Activated CD4-positive, alpha-beta T cell treated with anti-CD3 and anti-CD28 coated beads for 36 hours (primary cell): ENCODE measurements around the gene SLC22A5. TPM values are rescaled to one million over a fixed set of nuclear protein-coding genes. Genes with fewer than 3 reads are reported as not detected.
A peak's percentile ranks its signal among the peaks of the same experiment; 100 is the strongest.

ENCODE experiments used
- ATAC-seq: fragments of 200-7000 bp; cut with Tn5 transposase; one replicate; pipeline ENCODE4 v1.10.0; 2021; ENCODE audit warnings: mild to moderate bottlenecking, moderate library complexity
- CTCF ChIA-PET: fragments of 350-600 bp; sonication (Branson Sonifier 250); formaldehyde crosslinking; loops from one replicate; lab custom pipeline; 2021; ENCODE audit warnings: antibody characterized with exemption; lab: Charles Lee
- POLR2A ChIA-PET: fragments of 350-600 bp; sonication (Branson Sonifier 250); formaldehyde crosslinking; loops from one replicate; lab custom pipeline; 2021; ENCODE audit warnings: antibody characterized with exemption, inconsistent platforms; lab: Charles Lee
- DNase-seq: peaks from one replicate; pipeline ENCODE4 v3.0.0-alpha.2; 2020
- H3K27ac Mint-ChIP-seq: one replicate; pipeline ENCODE4 v1.8.0; 2021; ENCODE audit warnings: mixed read lengths
- H3K27me3 Mint-ChIP-seq: one replicate; pipeline ENCODE4 v1.8.0; 2021; ENCODE audit warnings: mixed read lengths
- H3K36me3 Mint-ChIP-seq: one replicate; pipeline ENCODE4 v1.8.0; 2021; ENCODE audit warnings: low read depth, mixed read lengths
- H3K4me1 Mint-ChIP-seq: one replicate; pipeline ENCODE4 v1.8.0; 2021; ENCODE audit warnings: mixed read lengths
- H3K4me3 Mint-ChIP-seq: one replicate; pipeline ENCODE4 v1.8.0; 2021; ENCODE audit warnings: mild to moderate bottlenecking, moderate library complexity, mixed read lengths
- H3K9me3 Mint-ChIP-seq: one replicate; pipeline ENCODE4 v1.8.0; 2021; ENCODE audit warnings: low read depth, mixed read lengths
- intact Hi-C, 2 experiments: fragments of 100-400 bp; cut with DNase I in 1 of 2; cut with micrococcal nuclease in 1 of 2; formaldehyde crosslinking; loops; one replicate each; pipeline versions ENCODE4 v1.14.2 to v1.15.1; 2022 to 2024; cut with DNase I, micrococcal nuclease
- total RNA-seq, 2 experiments: library from RNA; stranded (reverse); gene quantifications; one replicate each; pipeline ENCODE4 v1.2.3, GENCODE V29; 2021

SLC22A5 gene
- total RNA-seq, 2 experiments from 2014 or later: 3.7 to 4.9 TPM

- H3K9me3 Mint-ChIP-seq: no peaks in the 10 kb centered on the region
Observed at GRCh38 chr5:132378580-132378979, 9.1 kb downstream of the SLC22A5 start.

GRCh38 chr5:132380047-132380446, 10.5 kb downstream of the SLC22A5 start:
- POLR2A ChIA-PET: no interaction called here
- no peak overlapping the region for H3K27ac Mint-ChIP-seq
- intact Hi-C loops: no loop called here

More at GRCh38 chr5:132378580-132378979, 9.1 kb downstream of the SLC22A5 start:
- Mint-ChIP-seq H3K4me3 (no peak overlapping the region), H3K27ac (no peak overlapping the region), H3K4me1 (no peaks in the 10 kb centered on the region), H3K36me3 (peaks cover 2% of the 10 kb centered on the region), H3K27me3 (no peaks in the 10 kb centered on the region)
- ATAC-seq (no peak), DNase-seq (no peak)
- intact Hi-C loops: no loop called here
- ChIA-PET CTCF (interaction anchor here (0.6 to 19.4 kb wide), 7 partner anchors 67 to 198 kb away, joined by 3 to 308 read pairs (median 3); no protein-coding TSS in a partner anchor), POLR2A (no interaction called here)

GRCh38 chr5:132380741-132381140, 11.2 kb downstream of the SLC22A5 start:
- no peak for ATAC-seq

More at GRCh38 chr5:132380047-132380446, 10.5 kb downstream of the SLC22A5 start:
- ATAC-seq (no peak), DNase-seq (no peak)
- no peaks in the 10 kb centered on the region for H3K27me3 Mint-ChIP-seq
- no peaks in the 10 kb centered on the region for H3K36me3 Mint-ChIP-seq
- no peak overlapping the region for H3K4me3 Mint-ChIP-seq
- no peaks in the 10 kb centered on the region for H3K9me3 Mint-ChIP-seq
- peaks cover 1% of the 10 kb centered on the region for H3K4me1 Mint-ChIP-seq
- CTCF ChIA-PET: interaction anchor here (0.7 to 19.4 kb wide), 3 partner anchors 12 to 182 kb away, joined by 3 to 308 read pairs (median 3); no protein-coding TSS in a partner anchor

GRCh38 chr5:132381614-132382013, 12.1 kb downstream of the SLC22A5 start:
- ATAC-seq: no peak
- intact Hi-C loops: no loop called here
- DNase-seq: no peak
- H3K4me1 Mint-ChIP-seq: peaks cover 15% of the 10 kb centered on the region
- H3K36me3 Mint-ChIP-seq: no peaks in the 10 kb centered on the region
- no peaks in the 10 kb centered on the region for H3K27me3 Mint-ChIP-seq
- H3K4me3 Mint-ChIP-seq: no peak overlapping the region
- no peaks in the 10 kb centered on the region for H3K9me3 Mint-ChIP-seq
- no peak overlapping the region for H3K27ac Mint-ChIP-seq
- CTCF ChIA-PET: interaction anchor here (1.0 to 19.4 kb wide), 2 partner anchors 121 to 128 kb away, joined by 3 to 308 read pairs; no protein-coding TSS in a partner anchor
- POLR2A ChIA-PET: no interaction called here

More at GRCh38 chr5:132380741-132381140, 11.2 kb downstream of the SLC22A5 start:
- Mint-ChIP-seq H3K4me1 (peaks cover 8% of the 10 kb centered on the region), H3K36me3 (no peaks in the 10 kb centered on the region), H3K27me3 (no peaks in the 10 kb centered on the region), H3K4me3 (no peak overlapping the region), H3K27ac (no peak overlapping the region), H3K9me3 (no peaks in the 10 kb centered on the region)
- intact Hi-C loops: no loop called here
- ChIA-PET CTCF (interaction anchor here (0.7 to 19.4 kb wide), 3 partner anchors 121 to 181 kb away, joined by 3 to 308 read pairs (median 3); no protein-coding TSS in a partner anchor), POLR2A (no interaction called here)
- no peak for DNase-seq

GRCh38 chr5:132383261-132383660, 13.8 kb downstream of the SLC22A5 start:
- no peaks in the 10 kb centered on the region for H3K36me3 Mint-ChIP-seq
- H3K4me1 Mint-ChIP-seq: peaks cover 24% of the 10 kb centered on the region
- POLR2A ChIA-PET: interaction anchor here (1.0 kb wide), 1 partner anchor 98 kb away, joined by 3 read pairs; no protein-coding TSS in a partner anchor
- CTCF ChIA-PET: interaction anchor here (0.9 to 19.4 kb wide), 2 partner anchors 14 to 119 kb away, joined by 3 to 308 read pairs; no protein-coding TSS in a partner anchor
- ATAC-seq (no peak), DNase-seq (no peak)
- H3K27me3 Mint-ChIP-seq: no peaks in the 10 kb centered on the region
- no peak overlapping the region for H3K4me3 Mint-ChIP-seq
- intact Hi-C loops: no loop called here
- no peak overlapping the region for H3K27ac Mint-ChIP-seq
- no peaks in the 10 kb centered on the region for H3K9me3 Mint-ChIP-seq

GRCh38 chr5:132383984-132384383, 14.5 kb downstream of the SLC22A5 start:
- ChIA-PET POLR2A (no interaction called here), CTCF (interaction anchor here (0.7 to 19.4 kb wide), 4 partner anchors 12 to 561 kb away, joined by 3 to 308 read pairs (median 3); partner anchors contain the start of gene LEAP2)
- DNase-seq: no peak
- Mint-ChIP-seq H3K9me3 (no peaks in the 10 kb centered on the region), H3K27me3 (no peaks in the 10 kb centered on the region), H3K4me3 (no peak overlapping the region), H3K36me3 (no peaks in the 10 kb centered on the region), H3K27ac (no peak overlapping the region), H3K4me1 (peaks cover 24% of the 10 kb centered on the region)
- intact Hi-C loops: no loop called here
- ATAC-seq: no peak

- H3K9me3 Mint-ChIP-seq: no peaks in the 10 kb centered on the region
- peaks cover 27% of the 10 kb centered on the region for H3K4me1 Mint-ChIP-seq
- no peaks in the 10 kb centered on the region for H3K27me3 Mint-ChIP-seq
- no peaks in the 10 kb centered on the region for H3K36me3 Mint-ChIP-seq
- H3K27ac Mint-ChIP-seq: no peak overlapping the region
- intact Hi-C loops: loop anchor here (1.0 to 5.0 kb wide), 3 partner anchors 320 to 438 kb away; no protein-coding TSS in a partner anchor
- no peak overlapping the region for H3K4me3 Mint-ChIP-seq
- POLR2A ChIA-PET: no interaction called here
- CTCF ChIA-PET: interaction anchor here (0.7 to 19.4 kb wide), 5 partner anchors 11 to 562 kb away, joined by 3 to 308 read pairs (median 3); partner anchors contain the start of gene LEAP2
- ATAC-seq (no peak), DNase-seq (no peak)
Observed at GRCh38 chr5:132384506-132385050, 15.1 kb downstream of the SLC22A5 start.

- Mint-ChIP-seq H3K36me3 (no peaks in the 10 kb centered on the region), H3K27ac (no peak overlapping the region), H3K27me3 (no peaks in the 10 kb centered on the region), H3K4me1 (peaks cover 36% of the 10 kb centered on the region), H3K9me3 (no peaks in the 10 kb centered on the region), H3K4me3 (no peak overlapping the region)
- ChIA-PET CTCF (interaction anchor here (0.7 to 19.4 kb wide), 18 partner anchors 10 to 435 kb away, joined by 3 to 308 read pairs (median 6); no protein-coding TSS in a partner anchor), POLR2A (interaction anchor here (0.5 kb wide), 1 partner anchor 111 kb away, joined by 3 read pairs; no protein-coding TSS in a partner anchor)
- ATAC-seq (peak; percentile 72), DNase-seq (peak; percentile 83)
- intact Hi-C loops: loop anchor here (1.0 to 5.0 kb wide), 10 partner anchors 25 to 437 kb away; no protein-coding TSS in a partner anchor
Observed at GRCh38 chr5:132385326-132386105, 16.0 kb downstream of the SLC22A5 start.

GRCh38 chr5:132386644-132387286, 17.3 kb downstream of the SLC22A5 start:
- ChIA-PET POLR2A (interaction anchor here (0.5 to 1.3 kb wide), 5 partner anchors 92 to 115 kb away, joined by 3 to 7 read pairs (median 3); no protein-coding TSS in a partner anchor), CTCF (interaction anchor here (0.6 to 19.4 kb wide), 35 partner anchors 8 to 751 kb away, joined by 3 to 308 read pairs (median 5); partner anchors contain the start of gene SLC22A5)
- Mint-ChIP-seq H3K27ac (peak overlapping the region; percentile 29), H3K9me3 (no peaks in the 10 kb centered on the region), H3K27me3 (no peaks in the 10 kb centered on the region), H3K4me1 (peaks cover 40% of the 10 kb centered on the region), H3K36me3 (no peaks in the 10 kb centered on the region), H3K4me3 (no peak overlapping the region)
- peak; percentile 88 for DNase-seq
- intact Hi-C loops: loop anchor here (1.0 to 5.0 kb wide), 8 partner anchors 24 to 436 kb away; no protein-coding TSS in a partner anchor
- ATAC-seq: peak; percentile 87

- H3K27ac Mint-ChIP-seq: no peak overlapping the region
- intact Hi-C loops: loop anchor here (2.0 to 5.0 kb wide), 3 partner anchors 23 to 435 kb away; no protein-coding TSS in a partner anchor
- H3K9me3 Mint-ChIP-seq: no peaks in the 10 kb centered on the region
- H3K36me3 Mint-ChIP-seq: no peaks in the 10 kb centered on the region
- no peak overlapping the region for H3K4me3 Mint-ChIP-seq
- H3K4me1 Mint-ChIP-seq: peaks cover 48% of the 10 kb centered on the region
- ChIA-PET POLR2A (interaction anchor here (1.4 kb wide), 1 partner anchor 93 kb away, joined by 3 read pairs; no protein-coding TSS in a partner anchor), CTCF (interaction anchor here (0.5 to 19.4 kb wide), 17 partner anchors 14 to 985 kb away, joined by 3 to 308 read pairs (median 5); partner anchors contain the start of gene SLC22A5)
- DNase-seq: no peak
- H3K27me3 Mint-ChIP-seq: no peaks in the 10 kb centered on the region
- ATAC-seq: no peak
Observed at GRCh38 chr5:132387640-132388117, 18.2 kb downstream of the SLC22A5 start.
